ENCODE results near the gene BBS7.

GRCh38 chr4:121790976-121791375 is 79.3 kb downstream of the BBS7 start:
- TF ChIP-seq, protein P1, sequence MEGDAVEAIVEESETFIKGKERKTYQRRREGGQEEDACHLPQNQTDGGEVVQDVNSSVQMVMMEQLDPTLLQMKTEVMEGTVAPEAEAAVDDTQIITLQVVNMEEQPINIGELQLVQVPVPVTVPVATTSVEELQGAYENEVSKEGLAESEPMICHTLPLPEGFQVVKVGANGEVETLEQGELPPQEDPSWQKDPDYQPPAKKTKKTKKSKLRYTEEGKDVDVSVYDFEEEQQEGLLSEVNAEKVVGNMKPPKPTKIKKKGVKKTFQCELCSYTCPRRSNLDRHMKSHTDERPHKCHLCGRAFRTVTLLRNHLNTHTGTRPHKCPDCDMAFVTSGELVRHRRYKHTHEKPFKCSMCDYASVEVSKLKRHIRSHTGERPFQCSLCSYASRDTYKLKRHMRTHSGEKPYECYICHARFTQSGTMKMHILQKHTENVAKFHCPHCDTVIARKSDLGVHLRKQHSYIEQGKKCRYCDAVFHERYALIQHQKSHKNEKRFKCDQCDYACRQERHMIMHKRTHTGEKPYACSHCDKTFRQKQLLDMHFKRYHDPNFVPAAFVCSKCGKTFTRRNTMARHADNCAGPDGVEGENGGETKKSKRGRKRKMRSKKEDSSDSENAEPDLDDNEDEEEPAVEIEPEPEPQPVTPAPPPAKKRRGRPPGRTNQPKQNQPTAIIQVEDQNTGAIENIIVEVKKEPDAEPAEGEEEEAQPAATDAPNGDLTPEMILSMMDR (IDR thresholded peaks at IDR 0.05) = no peak
- TF ChIP-seq POLR2A (IDR thresholded peaks at IDR 0.05) (no peak), EP300 (IDR thresholded peaks at IDR 0.05) (no peak), POLR2AphosphoS5 (IDR thresholded peaks at IDR 0.05) (no peak)
